HG03045 (cell line): ENCODE data around the gene PLXDC2.
"Not testable (repeated sequence)": the region's sequence is repeated elsewhere in the genome, so short reads cannot be mapped to it uniquely, and the experiment has no call there.

Source experiments
- ATAC-seq: cut with Tn5 transposase; IDR thresholded peaks from one replicate; pipeline ENCODE4 v1.9.1; 2021; ENCODE audit warnings: mild to moderate bottlenecking, moderate library complexity; ENCODE audit not compliant: unreplicated experiment

PLXDC2 gene

DNA sequence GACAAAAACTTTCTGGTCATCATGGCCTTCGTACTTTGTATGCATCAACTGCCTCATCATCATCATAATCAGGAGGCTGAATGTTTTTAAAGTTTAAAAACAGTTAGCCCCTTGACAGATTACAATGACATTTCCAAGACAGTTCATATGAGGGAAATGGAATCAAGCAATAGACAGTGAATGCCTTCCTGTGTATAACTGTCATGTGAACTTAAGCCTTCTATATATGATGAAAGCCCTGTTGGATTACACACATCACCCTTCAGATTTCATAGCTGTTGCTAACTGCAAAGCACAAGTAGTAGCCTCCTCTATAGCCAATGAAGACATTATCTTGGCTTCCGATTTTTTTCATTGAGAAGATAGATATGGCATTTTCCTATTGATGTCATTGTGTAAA lies 154.0 kb downstream of the PLXDC2 start:
- ATAC-seq: no peak

DNA sequence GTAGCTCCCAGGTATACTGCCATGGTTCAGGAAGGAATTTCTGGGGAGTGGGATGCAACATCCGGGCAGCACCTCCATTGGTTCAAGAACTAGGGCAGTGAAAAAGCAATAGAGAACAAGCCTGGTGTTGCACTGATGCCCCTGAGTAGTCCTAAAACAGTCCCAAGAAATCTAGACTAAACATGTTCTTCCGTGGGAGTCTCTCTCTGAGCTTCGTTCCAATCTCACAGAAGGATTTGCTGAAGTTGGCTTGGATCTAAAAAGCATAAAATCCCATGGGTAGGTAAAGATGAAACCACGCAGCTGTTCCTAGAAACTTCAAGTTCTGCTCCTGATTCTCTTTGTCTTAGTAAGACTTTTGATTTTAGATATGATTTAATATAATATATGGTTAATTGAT lies 154.5 kb downstream of the PLXDC2 start:
- ATAC-seq: no peak

- ATAC-seq: no peak
These were observed 155.3 kb downstream of the PLXDC2 start for GRCh38 chr10:19971343-19972052.

DNA sequence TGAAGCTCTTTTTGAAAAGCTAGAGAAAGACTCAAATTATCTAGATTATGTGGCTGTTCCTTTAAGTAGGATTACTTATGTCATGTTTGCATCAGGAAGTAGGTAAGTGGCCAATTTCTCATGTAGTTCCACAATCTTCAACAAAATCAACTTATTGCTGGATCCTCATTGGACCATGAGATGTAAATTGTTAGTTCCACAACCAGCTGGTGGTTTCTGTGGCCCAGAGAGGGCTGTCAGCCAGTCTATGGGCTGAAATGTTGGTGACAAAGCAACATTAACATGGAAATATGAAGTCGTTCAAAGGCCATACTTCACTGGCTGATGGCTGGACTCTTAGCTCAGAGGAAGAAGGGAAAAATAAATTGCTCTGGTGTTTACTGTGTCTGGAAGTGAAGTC lies 157.9 kb downstream of the PLXDC2 start:
- no peak for ATAC-seq

DNA sequence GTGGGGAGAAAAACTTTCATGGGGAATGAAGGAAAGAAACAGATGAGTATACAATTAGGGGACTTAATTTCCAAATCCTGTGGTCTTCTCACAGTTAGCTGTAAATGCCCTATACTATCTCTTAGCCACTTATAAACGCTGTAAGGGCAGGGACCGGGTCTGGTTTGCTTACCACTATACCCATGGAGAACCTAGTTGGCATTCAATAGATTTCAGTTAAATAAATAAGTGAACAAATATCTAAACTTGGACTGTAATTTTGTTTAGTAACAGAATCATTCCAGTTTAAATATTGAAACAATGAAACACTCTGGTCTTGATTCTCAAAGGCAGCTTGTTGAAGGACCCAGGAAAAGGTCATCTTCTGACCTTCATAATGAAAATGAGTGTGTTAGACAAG lies 158.3 kb downstream of the PLXDC2 start:
- ATAC-seq: no peak

DNA sequence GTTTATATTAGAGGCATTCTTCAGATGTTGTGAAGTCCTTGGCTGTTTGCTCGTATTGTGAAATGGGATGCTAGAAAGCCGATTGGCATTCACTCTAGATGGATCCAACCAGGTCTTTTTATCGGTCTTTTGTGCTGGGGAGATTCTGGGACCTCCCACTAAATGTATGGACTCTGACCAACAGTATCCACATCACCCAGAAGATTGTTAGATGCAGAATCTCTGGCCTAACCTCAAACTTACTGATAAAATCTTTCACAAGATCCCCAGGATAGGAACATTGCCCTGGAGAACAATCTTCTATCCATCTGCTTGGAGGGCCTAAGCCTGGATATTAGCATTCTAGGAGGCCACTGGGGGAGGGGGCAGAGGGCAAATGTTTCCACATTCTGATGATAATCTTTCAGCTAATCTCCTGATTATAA lies 160.9 kb downstream of the PLXDC2 start:
- no peak for ATAC-seq

- ATAC-seq: no peak
These were observed 163.4 kb downstream of the PLXDC2 start for GRCh38 chr10:19979628-19980027.

- ATAC-seq: no peak
These were observed 167.8 kb downstream of the PLXDC2 start for GRCh38 chr10:19983880-19984565.

DNA sequence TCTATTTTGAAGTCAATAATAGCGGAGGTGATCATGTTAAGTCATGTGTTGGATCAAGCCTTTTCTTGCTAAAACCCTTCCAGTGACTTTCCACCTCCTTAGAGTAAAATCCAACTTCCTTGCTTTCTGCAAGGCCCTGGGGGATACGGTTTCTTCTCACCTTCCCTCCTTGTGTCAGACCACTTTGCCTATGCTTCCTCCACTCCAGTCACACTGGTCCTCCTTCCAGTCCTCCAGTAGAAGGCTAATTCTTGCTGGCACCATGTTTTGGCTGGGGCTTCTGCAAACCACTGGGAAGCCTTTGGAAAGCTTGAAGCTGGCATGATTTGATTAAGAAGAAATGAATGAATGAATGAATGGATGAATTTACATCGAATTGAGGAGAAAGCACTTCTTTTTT lies 169.5 kb downstream of the PLXDC2 start:
- no peak for ATAC-seq

DNA sequence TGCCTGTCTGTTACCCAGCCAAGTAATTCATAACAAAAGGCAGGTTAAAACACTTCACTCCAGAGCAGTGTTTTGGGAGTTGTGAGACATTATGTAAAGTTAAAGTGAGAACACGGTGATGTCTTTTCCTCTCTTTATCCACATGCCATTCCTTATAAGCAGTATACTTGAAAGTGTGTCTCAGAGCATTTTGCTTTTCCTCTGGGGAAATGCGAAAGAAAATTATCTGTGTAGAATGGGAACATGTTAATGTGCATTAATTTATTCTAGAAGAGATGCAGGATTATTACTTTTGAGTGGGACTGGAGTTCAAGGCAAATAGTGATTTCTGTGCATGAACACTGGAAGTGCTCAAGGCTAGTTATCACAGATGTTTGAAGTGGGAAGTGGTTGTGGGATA lies 170.4 kb downstream of the PLXDC2 start:
- no peak for ATAC-seq

- no peak for ATAC-seq
These were observed 171.7 kb downstream of the PLXDC2 start for GRCh38 chr10:19987931-19988330.

GRCh38 chr10:19993714-19994315 lies 177.6 kb downstream of the PLXDC2 start:
- ATAC-seq: no peak

DNA sequence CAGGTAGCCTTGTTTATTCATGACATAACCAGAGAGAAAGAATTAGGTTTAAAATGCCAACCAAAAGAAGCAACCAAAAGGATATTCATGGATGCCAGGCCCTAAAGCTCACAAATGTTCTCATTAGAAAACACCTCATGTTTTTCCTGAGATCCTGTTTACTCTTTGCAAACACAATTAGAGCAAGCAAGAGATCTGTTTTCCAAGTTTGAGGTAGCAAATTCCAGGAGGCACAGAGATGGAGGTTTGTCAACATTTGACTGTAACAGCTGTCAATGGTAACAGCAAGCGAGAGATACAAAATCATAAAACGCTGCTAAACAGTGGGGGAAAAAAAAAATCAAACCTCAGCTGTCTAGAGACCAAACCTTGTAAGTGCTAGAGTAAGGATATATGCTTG lies 182.2 kb downstream of the PLXDC2 start:
- ATAC-seq: no peak

GRCh38 chr10:19999431-19999830 lies 183.2 kb downstream of the PLXDC2 start:
- no peak for ATAC-seq

DNA sequence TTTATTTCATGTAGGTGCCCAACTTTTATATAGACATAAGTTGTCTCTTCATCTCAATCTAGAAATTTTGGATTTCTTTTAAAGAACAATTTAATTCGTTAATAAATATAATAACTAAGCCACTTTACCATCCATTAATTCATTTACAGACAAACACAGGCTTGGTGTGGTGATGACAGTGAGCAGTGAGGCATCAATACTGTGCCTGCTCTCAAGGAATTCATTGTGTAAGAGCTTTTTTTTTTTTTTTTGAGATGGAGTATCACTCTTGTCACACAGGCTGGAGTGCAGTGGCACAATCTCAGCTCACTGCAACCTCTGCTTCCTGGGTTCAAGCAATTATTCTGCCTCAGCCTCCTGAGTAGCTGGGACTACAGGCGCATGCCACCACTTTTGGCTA lies 185.8 kb downstream of the PLXDC2 start:
- ATAC-seq: not testable (repeated sequence)

- no peak for ATAC-seq
These were observed 186.4 kb downstream of the PLXDC2 start for GRCh38 chr10:20002657-20003056.

DNA sequence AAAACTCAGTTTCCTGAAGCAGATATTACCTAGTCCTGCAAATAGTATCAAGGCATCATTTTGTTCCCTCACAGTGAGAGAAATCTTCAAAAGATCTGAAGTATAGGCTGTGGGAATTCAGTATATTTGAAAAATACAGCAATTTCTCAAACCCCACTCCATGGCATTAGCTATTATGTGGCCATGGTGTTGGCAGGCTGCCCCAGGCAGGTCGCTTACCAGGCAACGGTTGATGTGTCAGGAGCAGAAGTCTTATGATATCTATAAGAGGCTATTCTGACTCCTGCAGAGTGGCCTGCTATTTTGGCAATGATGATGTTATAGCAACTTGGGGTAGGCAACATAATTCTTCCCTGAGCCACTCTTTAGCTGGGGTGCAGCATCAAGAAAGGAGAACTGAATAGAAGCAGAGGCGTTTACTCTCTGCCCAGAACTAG lies 187.9 kb downstream of the PLXDC2 start:
- ATAC-seq: peak; percentile 37

GRCh38 chr10:20005638-20006037 lies 189.4 kb downstream of the PLXDC2 start:
- ATAC-seq: no peak

DNA sequence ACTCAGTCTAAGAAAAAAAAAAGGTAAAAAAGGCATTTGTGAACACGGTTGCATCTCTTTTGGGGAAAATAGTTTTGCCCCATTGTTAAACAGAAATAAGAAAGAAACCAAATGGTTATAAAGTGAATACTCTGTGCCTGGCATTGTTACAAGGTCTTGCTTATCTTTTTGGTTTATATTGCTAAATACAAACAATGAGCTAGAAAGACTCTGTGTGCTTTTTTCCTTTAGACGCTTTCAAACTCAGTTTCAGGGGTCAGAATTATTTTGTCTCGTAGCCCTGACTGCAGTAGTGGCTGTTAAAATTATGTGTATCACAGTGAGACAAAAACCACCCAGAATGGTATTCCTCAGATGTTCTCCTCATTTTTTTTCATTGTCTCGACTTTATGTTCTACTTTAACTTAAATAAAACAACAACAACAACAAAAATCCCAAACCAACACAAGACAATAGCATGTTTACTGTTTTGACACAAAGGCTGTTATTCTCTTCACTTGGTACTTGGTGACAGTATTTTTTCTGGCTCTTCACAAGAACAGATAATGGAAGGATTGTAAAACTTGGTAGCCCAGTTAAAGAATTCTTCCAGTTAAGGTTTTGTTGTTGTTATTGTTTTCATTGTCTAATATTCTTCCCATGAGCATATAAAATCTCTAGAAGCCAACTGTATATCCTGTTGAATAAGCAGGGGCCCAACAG lies 190.1 kb downstream of the PLXDC2 start:
- no peak for ATAC-seq

DNA sequence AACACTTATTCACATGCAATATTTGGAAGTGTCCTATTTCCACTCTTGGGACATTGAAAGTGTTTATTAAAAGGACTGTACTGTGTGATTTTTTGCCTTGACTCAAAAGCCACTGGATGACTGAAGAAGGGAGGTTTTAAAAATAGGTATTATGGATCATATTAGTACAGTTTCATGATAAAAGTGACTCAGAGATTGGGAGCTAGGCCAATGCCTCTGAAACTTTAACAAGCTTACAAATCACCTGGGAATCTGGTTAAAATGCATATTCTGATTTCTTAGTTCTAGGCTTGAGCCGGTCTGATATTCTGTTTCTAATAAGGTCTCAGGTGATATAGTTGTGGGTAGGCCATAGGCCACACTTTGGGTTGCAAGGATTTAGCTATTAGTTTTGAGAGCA lies 191.2 kb downstream of the PLXDC2 start:
- ATAC-seq: no peak

DNA sequence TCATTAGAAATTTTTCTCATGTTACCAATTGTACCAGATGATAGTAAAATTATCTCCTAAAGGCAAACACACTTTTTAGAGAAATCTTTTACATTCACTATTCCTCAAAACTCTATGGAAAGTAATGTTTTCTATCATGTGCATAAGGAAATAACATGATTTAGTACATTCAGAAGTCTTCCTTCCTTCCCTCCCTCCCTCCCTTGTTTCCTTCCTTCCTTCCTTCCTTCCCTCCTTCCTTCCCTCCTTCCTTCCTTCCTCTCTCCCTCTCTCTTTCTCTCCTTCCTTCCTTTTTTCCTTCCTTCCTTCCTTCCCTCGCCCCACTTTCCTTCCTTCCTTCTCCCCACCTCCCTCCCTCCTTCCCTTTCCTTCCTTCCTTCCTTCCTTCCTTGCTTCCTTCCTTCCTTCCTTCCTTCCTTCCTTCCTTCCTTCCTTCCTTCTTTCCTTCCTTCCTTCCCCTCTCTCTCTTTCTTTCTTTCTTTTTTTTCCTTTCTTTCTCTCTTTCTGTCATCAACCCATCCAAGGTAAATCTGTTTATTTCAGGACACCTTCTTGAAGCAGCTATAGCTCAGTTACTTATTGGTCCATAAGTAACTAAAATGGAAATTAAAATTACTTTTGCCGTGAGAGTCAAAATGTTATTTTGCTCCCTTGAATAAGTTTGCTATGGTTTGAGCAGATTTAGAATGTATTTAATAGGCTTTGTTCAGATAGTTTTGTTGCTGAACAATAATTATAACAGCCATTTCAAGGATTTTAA lies 197.9 kb downstream of the PLXDC2 start:
- ATAC-seq: no peak
